HTR-8/SVneo (cell line): ENCODE data around the gene TOM1L2.
"Not testable (repeated sequence)": the region's sequence is repeated elsewhere in the genome, so short reads cannot be mapped to it uniquely, and the experiment has no call there.

Experiments used
- DNase-seq: peaks from one replicate; pipeline ENCODE4 v3.0.0; 2011; ENCODE audit warnings: low spot score, mixed read lengths; ENCODE audit not compliant: insufficient read length
- FAIRE-seq: peaks from 2 replicates; lab custom pipeline; 2011; peaks lifted over from hg19 to GRCh38; lab: Jason Lieb, UNC

Gene TOM1L2

DNA sequence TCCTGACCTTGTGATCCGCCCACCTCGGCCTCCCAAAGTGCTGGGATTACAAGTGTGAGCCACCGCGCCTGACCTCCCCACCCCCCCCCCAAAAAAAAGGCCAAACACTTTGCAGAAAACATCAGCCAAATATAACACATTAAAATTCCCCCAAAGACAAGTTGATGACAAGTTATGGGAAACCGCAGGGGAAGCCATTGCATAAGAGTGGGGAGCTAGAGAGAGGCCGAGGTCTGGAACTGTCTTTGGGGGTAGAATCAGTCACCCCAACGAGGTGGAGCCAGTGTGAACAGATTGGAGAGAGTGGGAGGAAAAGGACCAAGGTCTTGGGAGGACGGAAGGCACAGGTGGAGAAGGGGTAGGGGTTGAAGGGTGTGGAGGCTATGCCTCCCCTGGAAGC, 3.2 kb upstream of the TOM1L2 start:
- FAIRE-seq (no peak), DNase-seq (no peak)

DNA sequence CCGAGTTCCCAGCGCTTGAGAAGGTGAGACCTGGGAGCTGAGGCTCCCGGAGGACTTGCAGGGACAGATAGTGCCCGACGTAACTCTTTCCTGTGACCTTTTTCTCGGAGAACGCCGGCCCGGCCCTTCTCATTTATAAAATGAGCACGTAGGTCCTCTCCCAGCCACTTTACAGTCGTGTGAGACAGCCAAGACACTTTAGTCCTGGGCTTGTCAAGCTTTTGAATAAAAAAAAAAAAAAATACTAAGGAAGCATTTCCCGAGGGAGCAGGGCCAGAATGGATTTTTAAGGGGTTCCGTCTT, 703 bp upstream of the TOM1L2 start:
- DNase-seq, result no peak
- no peak for FAIRE-seq

DNA sequence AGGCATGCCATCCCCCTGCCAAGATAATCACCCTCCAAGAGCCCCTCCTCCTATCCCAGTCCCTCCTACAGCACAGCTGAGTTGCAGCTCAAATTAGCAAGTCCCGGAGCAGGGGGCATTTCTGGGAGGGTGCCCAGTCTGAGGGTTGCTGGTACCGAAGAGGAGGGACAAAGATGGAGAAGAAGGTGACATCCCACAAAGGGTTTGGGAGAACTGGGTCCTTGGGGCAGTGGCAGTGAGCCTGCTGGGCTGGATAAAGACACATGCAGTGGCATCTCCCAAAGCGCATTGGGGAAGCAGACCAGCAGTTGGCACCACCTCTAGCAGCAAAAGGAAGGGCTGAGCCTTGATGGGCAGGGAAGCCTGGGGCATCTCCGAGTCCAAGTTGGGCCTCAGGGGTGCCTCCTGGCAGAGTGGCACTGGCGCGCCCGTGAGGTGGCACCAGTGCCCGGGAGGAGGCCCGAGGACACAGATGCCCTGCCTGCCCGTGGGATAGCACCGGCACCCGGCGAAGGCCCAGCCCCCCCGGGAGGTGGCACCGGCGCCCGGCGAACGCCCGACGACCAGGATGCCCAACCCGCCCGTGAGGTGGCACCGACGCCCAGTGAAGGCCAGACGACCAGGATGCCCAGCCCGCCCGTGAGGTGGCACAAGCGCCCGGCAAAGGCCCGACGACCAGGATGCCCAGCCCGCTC, 622 bp downstream of the TOM1L2 start:
- FAIRE-seq (peak; percentile 51), DNase-seq (no peak)

DNA sequence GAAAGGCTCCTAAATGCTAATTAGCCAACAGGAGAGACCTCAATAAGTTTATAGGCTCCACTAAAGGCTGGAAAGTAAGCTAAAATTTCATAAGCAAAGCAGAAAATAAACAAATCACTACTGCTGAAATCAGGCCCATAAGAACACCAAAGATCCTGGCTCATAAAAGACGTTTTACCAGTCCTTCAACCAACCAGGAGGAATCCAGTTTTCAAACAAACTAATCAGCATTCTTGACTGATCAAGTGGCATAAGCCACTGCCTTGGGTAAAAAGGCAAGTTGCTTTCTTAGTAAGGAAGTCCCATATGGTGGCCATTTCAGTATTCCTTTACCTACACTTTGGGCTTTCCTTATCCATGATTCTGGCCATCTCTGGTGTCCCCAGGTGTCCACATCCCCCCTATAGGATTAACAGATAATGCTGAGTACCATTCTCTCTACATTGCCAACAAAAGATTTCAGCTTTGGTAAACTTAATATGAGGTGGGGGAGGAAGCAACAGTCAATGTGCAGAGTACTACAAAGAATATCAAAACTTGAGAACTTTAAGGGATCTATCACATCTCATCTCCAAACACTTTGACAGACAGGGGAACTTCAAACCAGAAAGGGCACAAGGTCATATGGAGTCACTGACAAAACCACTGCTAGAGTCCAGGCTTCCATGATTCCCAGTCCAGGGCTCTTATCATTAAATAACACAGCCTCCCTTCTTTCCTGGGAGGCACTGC, 1.3 kb downstream of the TOM1L2 start:
- DNase-seq (no peak), FAIRE-seq (no peak)

DNA sequence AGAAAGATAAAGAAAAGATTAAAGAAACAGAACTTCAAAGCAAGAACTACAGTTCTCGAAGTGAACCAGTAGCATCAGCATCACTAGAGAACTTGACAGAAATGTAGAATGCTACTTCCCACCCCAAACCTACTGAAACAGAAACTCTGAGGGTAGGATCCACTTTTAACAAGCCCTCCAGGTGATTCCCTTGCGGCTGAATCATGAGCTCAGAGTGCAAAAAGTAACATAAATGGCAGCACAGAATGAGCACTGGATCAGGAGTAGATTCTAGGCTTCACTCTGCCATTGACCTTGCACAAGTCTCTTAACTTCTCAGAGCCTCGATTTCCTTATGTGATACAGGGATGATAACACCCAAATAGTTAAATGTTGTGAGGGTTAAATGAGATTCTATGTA, 5.8 kb downstream of the TOM1L2 start:
- DNase-seq (no peak), FAIRE-seq (no peak)

DNA sequence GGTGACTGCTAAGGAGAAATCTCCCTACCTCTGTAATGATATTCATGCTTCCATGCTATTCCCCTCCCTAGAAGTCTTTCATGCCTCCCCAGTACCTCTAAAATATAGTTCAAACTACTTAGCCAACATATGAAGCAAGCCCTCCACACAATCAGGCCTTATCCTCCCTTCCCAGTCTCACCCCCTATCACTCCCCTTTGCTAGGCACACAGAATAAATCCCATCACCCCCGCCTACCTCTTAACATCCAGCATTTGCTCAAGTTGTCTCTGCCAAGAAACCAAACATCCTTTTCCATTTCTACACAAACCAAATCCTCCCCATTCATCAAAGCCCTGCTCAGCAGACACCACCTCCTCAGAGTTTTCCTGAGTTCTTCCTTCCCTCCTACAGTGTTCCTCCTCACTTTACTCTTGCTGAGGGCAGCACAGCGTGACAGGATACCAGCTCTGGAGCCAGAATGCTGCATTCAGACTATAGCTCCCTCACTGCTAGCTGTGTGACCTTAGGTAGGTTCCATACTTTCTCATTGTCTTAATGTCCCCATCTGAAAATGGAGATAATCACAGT, 7.0 kb downstream of the TOM1L2 start:
- peak; percentile 38 for FAIRE-seq
- DNase-seq, result no peak

DNA sequence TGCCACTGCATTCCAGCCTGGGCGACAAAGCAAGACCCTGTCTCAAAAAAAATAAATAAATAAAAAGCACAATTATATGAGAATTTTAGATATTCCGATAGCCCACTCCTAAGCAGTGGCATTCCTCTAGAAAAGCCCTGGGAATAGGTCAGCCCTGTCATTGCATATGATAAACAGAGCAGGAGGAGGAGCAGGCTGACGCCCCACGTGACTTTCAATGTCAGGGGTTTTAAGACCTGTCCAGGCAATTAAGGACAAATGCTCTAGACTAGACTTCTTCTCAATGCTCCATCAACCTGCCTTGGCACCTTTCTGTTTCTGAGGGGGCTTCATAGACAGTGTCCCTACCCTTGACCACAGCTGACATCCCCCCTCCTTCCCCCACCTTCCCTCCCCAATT, 7.5 kb downstream of the TOM1L2 start:
- FAIRE-seq (no peak), DNase-seq (no peak)

DNA sequence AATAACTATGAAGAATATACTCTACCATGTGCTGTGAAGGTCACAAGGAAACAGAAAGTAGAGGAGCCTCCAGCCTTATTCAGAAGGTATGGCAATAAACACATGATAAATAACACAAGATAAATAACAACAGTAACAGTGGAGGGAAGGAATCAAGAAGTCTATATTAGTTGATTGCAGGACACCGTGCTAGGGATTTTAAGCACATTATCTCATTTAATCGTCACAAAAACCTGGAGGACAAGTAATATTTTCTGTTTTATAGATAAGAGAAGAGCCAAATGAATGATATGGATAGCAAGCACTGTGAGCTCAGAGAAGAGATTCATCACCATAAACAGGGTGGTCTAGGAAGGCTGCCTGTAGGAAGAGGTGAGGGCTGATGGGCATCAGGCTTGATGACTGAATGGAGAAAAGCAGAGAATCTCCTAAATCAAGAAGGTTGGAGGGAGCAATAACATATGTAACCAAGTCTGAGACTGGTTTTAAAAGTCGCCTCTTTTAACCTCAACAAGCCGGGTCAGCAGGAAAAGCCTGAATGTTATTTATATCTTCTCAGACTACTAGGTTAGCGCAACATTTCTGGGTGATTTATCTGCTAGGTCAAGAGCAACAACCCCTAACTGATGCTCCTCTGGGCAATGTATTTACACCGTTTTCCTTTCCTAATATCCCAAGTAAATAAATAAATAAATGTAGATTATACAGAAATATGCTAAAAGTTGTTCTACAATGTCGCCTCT, 8.3 kb downstream of the TOM1L2 start:
- DNase-seq, result no peak
- no peak for FAIRE-seq

DNA sequence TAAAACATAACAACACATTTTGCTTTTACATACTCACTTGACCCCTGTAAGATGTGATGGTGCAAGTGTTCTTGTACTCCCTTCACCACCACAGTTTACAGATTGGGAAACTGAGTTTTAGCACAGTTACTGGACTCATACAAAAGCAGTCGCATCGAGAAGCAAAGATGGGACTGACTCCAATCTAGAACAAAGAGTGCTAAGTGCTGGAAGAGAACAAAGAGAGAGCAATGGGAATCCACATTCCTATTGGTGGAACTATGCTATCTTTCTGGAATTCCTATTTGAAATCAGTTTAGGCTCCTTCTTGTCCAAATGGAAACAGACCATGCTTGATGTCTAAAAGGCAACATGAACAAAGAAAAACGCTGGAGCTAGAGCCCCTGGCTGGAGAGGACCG, 9.1 kb downstream of the TOM1L2 start:
- no peak for DNase-seq
- FAIRE-seq, result peak; percentile 51

DNA sequence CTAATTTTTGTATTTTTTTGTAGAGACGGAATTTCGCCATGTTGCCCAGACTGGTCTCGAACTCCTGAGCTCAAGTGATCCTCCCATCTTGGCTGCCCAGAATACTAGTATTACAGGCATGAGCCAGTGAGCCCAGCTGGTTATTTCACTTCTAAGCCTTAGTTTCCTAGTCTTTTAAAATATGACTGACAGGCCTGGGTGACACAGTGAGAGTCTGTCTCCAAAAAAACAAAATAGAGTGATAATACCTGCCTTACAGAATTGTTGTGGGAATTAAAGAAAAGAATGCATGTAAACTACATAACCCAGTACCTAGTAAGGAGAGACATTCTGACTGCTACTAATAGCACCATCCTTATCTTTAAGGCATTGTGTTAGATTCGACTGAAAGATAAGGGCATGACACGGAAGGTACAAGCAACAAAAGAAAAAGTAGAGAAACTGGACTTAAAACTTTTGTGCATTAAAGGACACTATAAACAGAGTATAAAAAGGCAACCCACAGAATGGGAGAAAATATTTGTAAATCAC, 11.6 kb downstream of the TOM1L2 start:
- no peak for FAIRE-seq
- DNase-seq, result no peak

DNA sequence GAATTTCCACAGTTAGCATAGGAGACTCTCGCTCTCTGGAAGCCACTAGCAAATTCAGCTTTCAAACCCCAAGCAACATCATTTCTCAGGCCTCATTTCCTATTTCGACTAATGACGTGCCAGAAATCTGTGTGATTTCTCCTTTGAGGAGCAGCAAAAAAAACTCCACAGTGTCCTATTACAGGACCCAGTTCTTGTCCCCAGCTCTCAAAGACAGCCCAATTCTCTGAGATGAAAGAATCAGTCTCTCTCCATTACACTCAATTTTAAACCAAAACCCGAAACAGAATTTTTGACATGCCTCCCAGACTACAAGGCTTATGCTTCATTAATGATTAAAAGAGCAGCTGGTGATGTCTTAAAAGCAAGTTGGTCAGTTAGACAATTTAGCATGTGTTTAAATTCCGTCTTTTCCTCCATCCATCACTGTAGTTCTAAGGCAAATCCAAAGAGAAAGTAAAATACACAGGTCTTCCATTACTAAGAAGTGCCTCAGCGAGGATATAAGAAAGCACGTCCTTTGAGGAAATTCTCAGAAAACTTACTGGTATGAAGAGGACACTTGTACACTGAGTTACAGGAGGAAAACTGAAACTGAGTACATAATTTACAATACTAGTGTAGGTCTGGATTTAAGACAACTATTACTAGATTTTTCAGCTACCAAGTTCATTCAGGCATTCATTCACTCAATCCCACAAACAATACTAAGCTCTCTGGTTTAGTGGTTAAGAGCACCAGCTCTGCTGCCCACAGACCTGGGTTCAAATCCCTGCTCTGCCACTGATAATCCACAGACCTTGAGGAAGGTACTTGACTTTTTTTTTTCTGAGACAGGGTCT, 12.5 kb downstream of the TOM1L2 start:
- no peak for DNase-seq
- peak; percentile 20 for FAIRE-seq

DNA sequence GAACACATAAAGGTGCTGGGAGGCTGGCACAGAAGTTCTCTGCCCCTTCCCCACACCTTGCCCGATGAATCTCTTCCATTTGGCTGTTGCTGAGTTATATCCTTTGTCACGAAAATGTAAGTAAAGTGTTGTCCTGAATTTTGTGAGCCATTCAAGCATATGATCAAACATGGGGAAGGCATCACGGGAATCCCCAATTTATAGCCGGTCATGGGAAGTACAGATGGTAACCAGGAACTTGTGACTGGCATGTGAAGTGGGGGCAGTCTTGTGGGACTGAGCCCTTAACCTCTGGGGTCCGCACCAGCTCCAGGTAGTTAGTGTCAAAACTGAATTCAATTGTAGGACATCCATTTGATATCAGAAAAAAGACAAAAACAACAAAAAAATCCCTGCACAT, 13.2 kb downstream of the TOM1L2 start:
- DNase-seq (no peak), FAIRE-seq (no peak)

DNA sequence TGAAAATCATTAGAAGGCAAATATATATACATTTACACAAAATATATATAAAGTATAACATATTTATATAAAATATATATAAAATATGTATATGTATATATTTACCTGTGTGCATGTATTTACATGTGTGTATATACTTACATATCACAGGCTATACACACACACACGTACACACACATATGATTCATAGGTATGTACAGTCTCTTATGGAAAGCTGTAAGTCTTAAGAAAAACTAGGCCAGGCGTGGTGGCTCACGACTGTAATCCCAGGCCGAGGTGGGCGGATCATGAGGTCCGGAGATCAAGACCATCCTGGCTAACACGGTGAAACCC, 14.7 kb downstream of the TOM1L2 start:
- no peak for FAIRE-seq
- no peak for DNase-seq

DNA sequence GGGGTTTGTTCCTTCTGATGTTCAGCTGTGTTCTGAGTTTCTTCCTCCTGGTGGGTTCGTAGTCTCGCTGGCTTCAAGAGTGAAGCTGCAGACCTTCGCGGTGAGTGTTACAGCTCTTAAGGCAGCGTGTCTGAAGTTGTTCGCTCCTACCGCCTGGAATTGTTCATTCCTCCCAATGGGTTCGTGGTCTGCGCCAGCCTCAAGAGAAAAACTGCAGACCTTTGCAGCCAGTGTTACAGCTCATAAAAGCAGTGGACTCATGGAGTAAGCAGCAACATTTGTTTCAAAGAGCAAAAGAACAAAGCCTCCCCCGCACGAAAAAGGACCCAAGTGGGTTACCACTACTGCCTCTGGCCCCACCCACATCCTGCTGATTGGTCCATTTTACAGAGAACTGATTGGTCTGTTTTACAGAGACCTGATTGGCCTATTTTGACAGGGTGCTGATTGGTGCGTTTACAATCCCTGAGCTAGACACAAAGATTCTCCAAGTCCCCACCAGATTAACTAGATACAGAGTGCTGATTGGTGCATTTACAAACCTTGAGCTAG, 16.3 kb downstream of the TOM1L2 start:
- not testable (repeated sequence) for DNase-seq

DNA sequence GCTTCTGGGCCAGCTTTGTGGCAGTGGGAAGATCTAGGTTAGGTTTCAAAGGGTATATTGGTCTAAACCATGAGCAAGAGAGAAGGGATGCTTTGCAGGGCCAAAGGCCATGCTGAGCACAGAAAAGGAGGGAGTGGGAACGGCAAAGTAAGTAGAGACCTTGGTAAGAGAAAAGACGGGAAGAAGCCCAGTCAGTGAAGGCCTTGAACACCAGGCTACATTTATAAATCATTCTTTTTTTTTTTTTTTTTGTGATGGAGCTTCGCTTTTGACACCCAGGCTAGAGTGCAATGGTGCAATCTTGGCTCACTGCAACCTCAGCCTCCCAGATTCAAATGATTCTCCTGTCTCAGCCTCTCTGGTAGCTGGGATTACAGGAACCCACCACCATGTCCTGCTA, 18.1 kb downstream of the TOM1L2 start:
- no peak for FAIRE-seq

More for the DNA sequence above, 16.3 kb downstream of the TOM1L2 start:
- FAIRE-seq, result not testable (repeated sequence)

DNA sequence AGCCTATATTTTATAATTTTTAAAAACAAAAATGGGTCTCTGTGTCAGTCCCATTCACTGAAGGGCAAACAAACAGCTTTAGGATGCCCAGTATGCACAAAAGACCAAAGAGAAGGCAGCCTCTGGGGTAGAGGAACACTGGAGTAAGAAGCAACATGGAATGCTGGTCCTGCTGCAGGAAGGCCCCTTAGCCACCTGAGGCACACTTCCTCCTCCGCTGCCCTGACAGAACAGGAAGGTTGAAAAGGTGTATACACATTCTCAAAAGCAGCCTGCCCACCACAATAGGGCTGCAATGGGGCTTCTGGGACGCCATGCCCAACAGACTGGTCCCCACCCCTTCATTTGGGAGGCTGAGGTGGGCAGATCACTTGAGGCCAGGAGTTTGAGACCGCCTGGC, 19.5 kb downstream of the TOM1L2 start:
- FAIRE-seq, result peak; percentile 57

More for the DNA sequence above, 18.1 kb downstream of the TOM1L2 start:
- DNase-seq, result no peak

DNA sequence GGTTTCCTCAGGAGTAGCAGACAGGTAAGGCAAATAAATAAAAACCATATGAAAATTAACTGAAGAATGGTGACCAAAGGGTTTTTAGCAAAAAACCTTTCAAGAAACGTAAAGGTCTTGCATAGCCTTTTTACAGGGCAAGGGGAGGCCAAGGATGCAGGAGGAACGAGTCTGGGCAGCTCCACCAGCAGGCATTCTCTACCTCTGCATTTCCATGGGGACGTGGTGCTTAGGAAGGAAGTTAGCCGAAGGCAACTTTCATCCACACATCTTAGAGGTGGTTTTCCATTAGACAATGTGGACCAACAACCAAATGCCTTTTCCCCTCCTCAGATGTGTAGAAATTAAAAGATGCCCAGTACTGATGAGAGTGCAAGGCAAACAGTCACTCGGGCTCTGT, 20.7 kb downstream of the TOM1L2 start:
- FAIRE-seq, result peak; percentile 46
- no peak for DNase-seq

More for the DNA sequence above, 19.5 kb downstream of the TOM1L2 start:
- no peak for DNase-seq

DNA sequence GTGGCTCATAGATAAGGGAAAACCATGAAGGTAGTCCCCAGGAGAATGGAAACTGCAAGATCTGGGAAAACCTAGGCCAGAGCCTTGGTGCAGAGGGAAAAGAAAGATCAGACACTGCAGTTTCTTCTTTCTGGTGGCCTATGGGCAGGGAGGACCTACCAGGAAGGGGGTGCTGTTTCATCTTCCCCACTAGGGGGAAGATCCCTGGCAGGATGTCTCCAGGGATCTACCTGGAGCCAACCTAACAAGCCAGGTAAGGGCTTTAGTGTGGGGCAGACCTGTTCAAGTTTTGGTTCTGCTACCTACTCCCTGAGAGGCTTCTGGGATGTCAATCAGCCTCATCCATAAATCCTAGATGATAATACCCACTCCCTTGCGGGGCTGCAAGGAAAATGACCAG, 21.4 kb downstream of the TOM1L2 start:
- FAIRE-seq (no peak), DNase-seq (no peak)

DNA sequence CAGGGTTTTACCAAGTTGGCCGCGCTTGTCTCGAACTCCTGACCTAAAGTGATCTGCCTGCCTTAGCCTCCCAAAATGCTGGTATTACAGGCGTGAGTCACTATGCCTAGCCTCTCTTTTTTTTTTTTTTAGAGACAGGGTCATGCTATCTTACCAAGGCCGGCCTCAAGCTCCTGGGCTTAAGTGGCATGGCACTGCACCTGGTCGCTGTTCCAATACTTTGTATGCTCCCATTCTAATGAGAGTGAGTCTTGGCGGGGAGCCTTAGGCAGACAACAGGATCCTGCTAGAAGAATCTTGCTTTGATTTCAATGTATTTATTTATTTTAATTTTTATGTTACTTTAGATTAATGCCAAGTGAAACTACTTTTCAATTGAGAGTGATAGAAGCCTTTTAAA, 21.9 kb downstream of the TOM1L2 start:
- DNase-seq (no peak), FAIRE-seq (no peak)

DNA sequence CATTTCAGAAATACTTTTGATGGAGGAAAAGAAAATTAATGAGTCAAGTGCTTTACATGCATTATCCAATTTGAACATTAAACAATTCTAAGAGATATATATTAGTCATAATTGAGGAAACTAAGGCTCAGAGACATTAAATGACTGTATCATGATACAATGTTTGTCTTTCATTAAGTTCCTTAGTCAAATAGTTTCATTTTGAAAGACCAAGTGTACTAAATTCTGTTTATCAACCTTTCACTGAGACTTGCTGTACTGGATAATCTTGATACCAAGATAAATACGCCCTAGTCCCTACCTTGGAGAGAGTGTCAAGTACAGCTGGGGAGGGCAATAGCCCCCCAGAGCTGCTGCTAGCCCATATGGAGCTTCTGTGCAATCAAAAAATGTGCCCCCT, 24.2 kb downstream of the TOM1L2 start:
- FAIRE-seq (no peak), DNase-seq (no peak)
